Measurements from ENCODE around the gene CDR2.
"Not testable (repeated sequence)": the region's sequence is repeated elsewhere in the genome, so short reads cannot be mapped to it uniquely, and the experiment has no call there.

The CDR2 gene

GRCh38 chr16:22372882-22373661 is 1.3 kb downstream of the CDR2 start:
- TF ChIP-seq CTCF (conservative IDR thresholded peaks at IDR 0.05; ENCODE audit: low read depth, low read length), result no peak
- H2AFZ ChIP-seq (ENCODE audit: low read depth), result peak overlapping the region; percentile 74
- H3K4me3 ChIP-seq (IDR thresholded peaks at IDR 0.05; ENCODE audit: insufficient read depth, low read depth, low read length), result no peak overlapping the region
- H3K79me2 ChIP-seq (ENCODE audit: insufficient read depth, low read depth), result peaks cover 59% of the 10 kb centered on the region
- H3K27me3 ChIP-seq (ENCODE audit: insufficient read depth, low read depth), result no peaks in the 10 kb centered on the region
- no peaks in the 10 kb centered on the region for H3K36me3 ChIP-seq (ENCODE audit: insufficient read depth)
- H3K27ac ChIP-seq, result peak overlapping the region; percentile 63; the same call in 1 of the 2 replicates
- peaks cover 55% of the 10 kb centered on the region for H3K4me1 ChIP-seq (ENCODE audit: low read depth, poor library complexity, severe bottlenecking)
- H4K20me1 ChIP-seq (ENCODE audit: insufficient read depth), result peaks cover 4% of the 10 kb centered on the region
- peak overlapping the region; percentile 81 for H3K4me2 ChIP-seq
- H3K9ac ChIP-seq, result peak overlapping the region; percentile 73

DNA sequence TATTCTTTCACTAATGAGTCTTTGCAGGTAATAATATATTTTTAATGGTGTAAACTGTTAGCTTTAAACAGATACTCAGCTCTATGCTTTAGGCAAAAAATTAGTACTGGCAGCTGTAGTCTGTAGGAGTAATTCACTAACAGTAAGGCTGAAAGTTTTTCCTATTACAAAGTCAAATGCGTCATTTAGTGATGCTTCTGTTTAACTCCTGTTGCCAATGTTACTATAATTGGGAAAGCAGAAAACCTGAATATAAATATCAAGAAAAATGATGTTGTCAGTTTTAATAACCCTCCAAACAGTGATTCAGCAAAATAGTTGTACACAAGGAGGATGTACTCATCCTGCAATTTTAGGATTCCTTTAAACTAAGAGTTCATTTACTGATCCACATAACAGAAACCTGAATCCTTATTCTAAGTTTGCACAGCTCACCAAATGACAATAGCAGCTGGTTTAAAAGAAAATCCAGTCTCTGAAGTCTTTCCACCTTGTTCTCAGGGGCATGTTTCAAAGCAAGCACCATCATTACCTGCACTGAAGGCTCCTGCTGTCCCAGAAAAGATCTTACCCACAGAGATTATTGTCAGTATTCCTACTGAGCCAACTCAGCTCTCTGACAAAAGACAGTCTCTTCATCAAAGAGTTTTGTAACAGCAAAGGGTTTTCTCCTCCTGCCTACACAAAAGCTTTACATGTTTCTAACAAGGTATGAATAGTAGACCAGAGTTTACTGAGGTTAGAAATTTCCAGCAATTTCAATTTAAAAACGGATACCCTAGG is 4.2 kb downstream of the CDR2 start:
- Histone ChIP-seq H3K27ac (peak overlapping the region; percentile 9; the same call in 1 of the 2 replicates), H2AFZ (ENCODE audit: low read depth) (no peak overlapping the region), H3K4me2 (peak overlapping the region; percentile 27; the same call in 1 of the 2 replicates), H3K79me2 (ENCODE audit: insufficient read depth, low read depth) (peaks cover 87% of the 10 kb centered on the region), H3K36me3 (ENCODE audit: insufficient read depth) (no peaks in the 10 kb centered on the region), H3K4me3 (IDR thresholded peaks at IDR 0.05; ENCODE audit: insufficient read depth, low read depth, low read length) (no peak overlapping the region), H4K20me1 (ENCODE audit: insufficient read depth) (peaks cover 9% of the 10 kb centered on the region), H3K9ac (no peak overlapping the region), H3K4me1 (ENCODE audit: low read depth, poor library complexity, severe bottlenecking) (peaks cover 70% of the 10 kb centered on the region), H3K27me3 (ENCODE audit: insufficient read depth, low read depth) (no peaks in the 10 kb centered on the region)
- no peak for TF ChIP-seq CTCF (conservative IDR thresholded peaks at IDR 0.05; ENCODE audit: low read depth, low read length)

- Histone ChIP-seq H3K79me2 (ENCODE audit: insufficient read depth, low read depth) (peaks cover 88% of the 10 kb centered on the region), H3K36me3 (ENCODE audit: insufficient read depth) (peaks cover under 1% of the 10 kb centered on the region; the same call in 1 of the 2 replicates), H3K4me1 (ENCODE audit: low read depth, poor library complexity, severe bottlenecking) (peaks cover 71% of the 10 kb centered on the region), H3K27ac (no peak overlapping the region), H3K27me3 (ENCODE audit: insufficient read depth, low read depth) (no peaks in the 10 kb centered on the region), H3K4me2 (peak overlapping the region; percentile 27; the same call in 1 of the 2 replicates), H3K9ac (no peak overlapping the region), H2AFZ (ENCODE audit: low read depth) (no peak overlapping the region), H4K20me1 (ENCODE audit: insufficient read depth) (peaks cover 9% of the 10 kb centered on the region), H3K4me3 (IDR thresholded peaks at IDR 0.05; ENCODE audit: insufficient read depth, low read depth, low read length) (no peak overlapping the region)
- no peak for TF ChIP-seq CTCF (conservative IDR thresholded peaks at IDR 0.05; ENCODE audit: low read depth, low read length)
Measured at GRCh38 chr16:22369221-22369811, 5.1 kb downstream of the CDR2 start.

DNA sequence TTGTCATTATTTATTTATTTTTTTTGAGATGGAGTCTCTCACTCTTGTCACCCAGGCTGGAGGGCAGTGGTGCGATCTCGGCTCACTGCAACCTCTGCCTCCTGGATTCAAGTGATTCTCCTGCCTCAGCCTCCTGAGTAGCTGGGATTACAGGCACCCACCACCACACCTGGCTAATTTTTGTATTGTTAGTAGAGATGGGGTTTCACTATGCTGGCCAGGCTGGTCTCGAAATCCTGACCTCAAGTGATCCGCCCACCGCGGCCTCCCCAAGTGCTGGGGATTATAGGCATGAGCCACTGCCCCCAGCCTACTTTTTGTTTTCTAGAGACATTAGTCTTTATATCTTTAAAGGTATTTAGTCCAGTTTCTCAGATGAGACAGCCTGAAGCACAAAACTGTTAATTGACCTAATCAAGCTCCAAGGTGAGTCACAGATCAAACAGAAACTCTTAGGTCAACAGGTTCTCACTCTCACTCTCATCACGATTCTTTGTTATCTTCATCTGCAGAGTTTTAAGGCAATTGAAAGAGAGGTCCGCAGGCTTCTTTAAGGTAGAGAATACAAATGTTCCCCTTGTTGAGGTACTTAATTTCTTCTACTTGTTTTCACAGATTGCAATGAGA is 6.1 kb downstream of the CDR2 start:
- Histone ChIP-seq H3K4me2 (peak overlapping the region; percentile 9; the same call in 1 of the 2 replicates), H3K79me2 (ENCODE audit: insufficient read depth, low read depth) (peaks cover 81% of the 10 kb centered on the region), H3K4me1 (ENCODE audit: low read depth, poor library complexity, severe bottlenecking) (peaks cover 74% of the 10 kb centered on the region)
- H3K27me3 ChIP-seq (ENCODE audit: insufficient read depth, low read depth); H3K27ac ChIP-seq; H3K4me3 ChIP-seq (IDR thresholded peaks at IDR 0.05; ENCODE audit: insufficient read depth, low read depth, low read length); H3K9ac ChIP-seq; H4K20me1 ChIP-seq (ENCODE audit: insufficient read depth); H2AFZ ChIP-seq (ENCODE audit: low read depth); H3K36me3 ChIP-seq (ENCODE audit: insufficient read depth): not testable (repeated sequence)

All from KMS-11 (cell line).